Stimulated activated CD4-positive, alpha-beta T cell treated with anti-CD3 and anti-CD28 coated beads, TNF-alpha, amount 100 ng/mL, for 24 hours (primary cell): ENCODE results near the gene SOCS1.
A peak's percentile ranks its signal among the peaks of the same experiment; 100 is the strongest.

Experiments
- DNase-seq, 3 experiments: peaks; one replicate each; pipeline ENCODE4 v3.0.0-alpha.2; 2020; ENCODE audit warnings: low read depth in 3 of 3

SOCS1 gene

GRCh38 chr16:11260596-11260966 is 4.6 kb upstream of the SOCS1 start:
- DNase-seq: no peak

- DNase-seq: no peak
These were observed 3.9 kb upstream of the SOCS1 start for GRCh38 chr16:11259655-11260595.

- DNase-seq: peak in 1 of 3 experiments; percentile 35
These were observed 2.8 kb upstream of the SOCS1 start for GRCh38 chr16:11258553-11259492.

- DNase-seq: peak in 1 of 3 experiments; percentile 66
These were observed 1.3 kb upstream of the SOCS1 start for GRCh38 chr16:11257131-11257938.

GRCh38 chr16:11256661-11257130 is 692 bp upstream of the SOCS1 start:
- DNase-seq: peak in 1 of 3 experiments; percentile 69

GRCh38 chr16:11254913-11255736 is 879 bp downstream of the SOCS1 start:
- peak in 1 of 3 experiments; percentile 52 for DNase-seq

- peak in 1 of 3 experiments; percentile 40 for DNase-seq
These were observed 1.8 kb downstream of the SOCS1 start for GRCh38 chr16:11253995-11254912.

GRCh38 chr16:11253009-11253994 is 2.7 kb downstream of the SOCS1 start:
- peak in 1 of 3 experiments; percentile 50 for DNase-seq

- DNase-seq: peak in 1 of 3 experiments; percentile 33
These were observed 3.5 kb downstream of the SOCS1 start for GRCh38 chr16:11252482-11252931.

GRCh38 chr16:11251525-11252481 is 4.2 kb downstream of the SOCS1 start:
- DNase-seq: peak; percentile 72 to 86 (median 73)

GRCh38 chr16:11250786-11251524 is 5.0 kb downstream of the SOCS1 start:
- DNase-seq: no peak

- peak in 1 of 3 experiments; percentile 51 for DNase-seq
These were observed 5.8 kb downstream of the SOCS1 start for GRCh38 chr16:11250091-11250785.

GRCh38 chr16:11249233-11250061 is 6.6 kb downstream of the SOCS1 start:
- DNase-seq: peak in 1 of 3 experiments; percentile 40

GRCh38 chr16:11248133-11248532 is 7.9 kb downstream of the SOCS1 start:
- no peak for DNase-seq
